ENCODE results near the gene ZNF101.

The ZNF101 gene

GRCh38 chr19:19668230-19669012 lies at the start of gene ZNF101:
Gene ZNF101 (plus strand): TSS chr19:19668839. CDS start chr19:19668964, 125 bp downstream.
- DNase-seq: peak; percentile 81

- no peak for DNase-seq
Measured at GRCh38 chr19:19619181-19619848, 49.3 kb upstream of the ZNF101 start.

GRCh38 chr19:19619849-19620210 lies 48.8 kb upstream of the ZNF101 start:
- DNase-seq: no peak

- DNase-seq: no peak
Measured at GRCh38 chr19:19623383-19623782, 45.3 kb upstream of the ZNF101 start.

- DNase-seq: no peak
Measured at GRCh38 chr19:19624032-19624570, 44.5 kb upstream of the ZNF101 start.

GRCh38 chr19:19626516-19627472 lies 41.8 kb upstream of the ZNF101 start:
- no peak for DNase-seq

- no peak for DNase-seq
Measured at GRCh38 chr19:19627621-19628500, 40.8 kb upstream of the ZNF101 start, which contains the start of gene LPAR2. Gene LPAR2 (minus strand): TSS chr19:19628220. CDS start chr19:19627275, 945 bp downstream.

- peak; percentile 40 for DNase-seq
Measured at GRCh38 chr19:19628501-19629134, 40.0 kb upstream of the ZNF101 start.

- no peak for DNase-seq
Measured at GRCh38 chr19:19630062-19630414, 38.6 kb upstream of the ZNF101 start.

GRCh38 chr19:19630426-19630825 lies 38.2 kb upstream of the ZNF101 start:
- DNase-seq: no peak

- no peak for DNase-seq
Measured at GRCh38 chr19:19631346-19631745, 37.3 kb upstream of the ZNF101 start.

- no peak for DNase-seq
Measured at GRCh38 chr19:19632661-19633060, 36.0 kb upstream of the ZNF101 start.

- no peak for DNase-seq
Measured at GRCh38 chr19:19633711-19634515, 34.7 kb upstream of the ZNF101 start.

- no peak for DNase-seq
Measured at GRCh38 chr19:19634516-19635312, 33.9 kb upstream of the ZNF101 start.

- no peak for DNase-seq
Measured at GRCh38 chr19:19635313-19635702, 33.3 kb upstream of the ZNF101 start.

GRCh38 chr19:19636573-19637185 lies 32.0 kb upstream of the ZNF101 start:
- no peak for DNase-seq

GRCh38 chr19:19637186-19637522 lies 31.5 kb upstream of the ZNF101 start:
- no peak for DNase-seq

GRCh38 chr19:19637523-19638251 lies 31.0 kb upstream of the ZNF101 start:
- DNase-seq: no peak

All from NCI-H1092 (cell line).